ENCODE measurements around the gene ABHD8.

ABHD8 gene

DNA sequence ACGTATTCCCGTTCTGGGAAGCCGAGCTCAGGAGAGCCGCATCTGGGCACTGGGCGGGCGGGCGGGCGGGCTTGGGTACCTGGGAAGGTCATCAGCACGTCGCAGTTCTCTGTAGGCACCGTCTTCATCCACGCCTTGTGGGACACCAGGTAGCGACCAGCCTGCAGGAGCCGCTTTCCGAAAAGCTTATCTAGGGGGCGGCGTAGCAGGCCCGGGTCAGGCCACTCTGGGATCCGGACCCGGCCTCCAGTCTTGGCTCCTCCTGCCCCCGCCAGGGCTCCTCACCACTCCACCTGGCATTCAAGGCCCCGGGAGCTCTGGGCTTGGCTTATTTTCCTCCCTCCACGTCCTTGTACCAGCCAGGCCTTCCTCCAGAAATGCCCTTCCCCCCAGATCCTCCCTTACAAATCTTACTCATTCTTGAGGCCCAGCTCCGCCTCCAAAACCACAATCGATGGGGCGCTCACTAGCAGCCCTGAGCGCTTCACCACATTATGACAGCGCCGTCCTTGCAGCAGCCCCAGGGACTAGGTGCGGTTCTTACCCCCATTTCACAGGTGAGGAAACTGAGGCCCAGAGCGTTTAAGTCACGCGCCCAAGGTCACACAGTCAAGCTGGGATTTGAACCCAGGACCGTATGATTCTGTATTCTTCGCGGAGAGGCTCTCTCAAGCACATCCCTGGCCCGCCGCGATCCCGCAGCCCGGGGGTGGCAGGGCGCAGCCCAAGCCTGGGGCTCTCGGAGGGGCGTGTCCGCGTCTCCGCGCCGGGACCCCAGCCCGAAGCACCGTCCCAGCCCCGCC, 30.6 kb upstream of the ABHD8 start:
- peak overlapping the region; percentile 98 for H3K27ac ChIP-seq

DNA sequence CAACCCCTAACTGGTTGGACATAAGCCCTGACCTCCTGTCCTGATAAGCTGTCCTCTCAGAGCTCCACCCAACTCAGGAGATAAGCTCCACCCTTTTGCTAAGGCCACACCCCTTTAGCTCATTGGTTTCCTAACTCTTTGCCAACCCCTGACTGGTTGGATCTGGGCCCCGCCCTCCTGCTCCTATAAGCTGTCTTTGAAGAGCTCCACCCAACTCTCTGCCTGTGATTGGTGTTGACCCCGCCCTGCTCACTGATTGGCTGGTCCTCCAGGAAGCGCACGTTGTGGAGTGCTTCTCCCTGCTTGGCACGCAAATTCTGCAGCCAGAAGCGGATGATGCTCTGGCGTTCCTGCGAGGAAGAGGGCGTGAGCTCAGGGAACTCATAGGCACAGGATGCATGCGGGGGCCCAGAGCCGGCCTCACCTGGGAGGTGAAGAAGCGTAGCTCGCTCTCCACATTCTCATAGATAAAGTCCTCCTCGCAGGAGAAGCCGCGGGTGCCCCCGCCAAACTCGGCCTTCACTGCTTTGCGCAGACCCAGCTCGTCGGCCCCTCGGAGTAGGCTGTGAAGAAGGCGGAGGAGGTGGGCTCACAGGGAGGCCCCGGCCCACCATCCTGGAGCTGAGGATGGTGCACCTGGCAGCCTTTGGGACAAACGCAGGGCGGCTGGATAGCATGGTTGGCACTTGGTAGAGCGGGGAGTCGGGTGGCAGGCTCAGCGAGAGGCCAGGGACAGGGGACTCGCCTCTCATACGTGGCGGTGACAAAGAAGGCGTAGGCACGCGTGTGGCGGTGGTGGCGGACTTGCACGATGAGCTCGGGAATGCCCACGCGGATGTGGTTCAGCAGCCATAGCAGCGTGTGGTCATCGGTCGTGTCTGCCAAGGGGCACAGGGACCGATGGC, 29.7 kb upstream of the ABHD8 start:
- H3K27ac ChIP-seq, result peak overlapping the region; percentile 98
- DNase-seq (ENCODE audit: low spot score), result peak; percentile 43
- TF ChIP-seq, protein P1, sequence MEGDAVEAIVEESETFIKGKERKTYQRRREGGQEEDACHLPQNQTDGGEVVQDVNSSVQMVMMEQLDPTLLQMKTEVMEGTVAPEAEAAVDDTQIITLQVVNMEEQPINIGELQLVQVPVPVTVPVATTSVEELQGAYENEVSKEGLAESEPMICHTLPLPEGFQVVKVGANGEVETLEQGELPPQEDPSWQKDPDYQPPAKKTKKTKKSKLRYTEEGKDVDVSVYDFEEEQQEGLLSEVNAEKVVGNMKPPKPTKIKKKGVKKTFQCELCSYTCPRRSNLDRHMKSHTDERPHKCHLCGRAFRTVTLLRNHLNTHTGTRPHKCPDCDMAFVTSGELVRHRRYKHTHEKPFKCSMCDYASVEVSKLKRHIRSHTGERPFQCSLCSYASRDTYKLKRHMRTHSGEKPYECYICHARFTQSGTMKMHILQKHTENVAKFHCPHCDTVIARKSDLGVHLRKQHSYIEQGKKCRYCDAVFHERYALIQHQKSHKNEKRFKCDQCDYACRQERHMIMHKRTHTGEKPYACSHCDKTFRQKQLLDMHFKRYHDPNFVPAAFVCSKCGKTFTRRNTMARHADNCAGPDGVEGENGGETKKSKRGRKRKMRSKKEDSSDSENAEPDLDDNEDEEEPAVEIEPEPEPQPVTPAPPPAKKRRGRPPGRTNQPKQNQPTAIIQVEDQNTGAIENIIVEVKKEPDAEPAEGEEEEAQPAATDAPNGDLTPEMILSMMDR (conservative IDR thresholded peaks at IDR 0.05; ENCODE audit: low read depth), result no peak
- ChIA-PET POLR2A (ENCODE audit: low non-redundant PET) (interaction anchor here (0.6 kb wide), 1 partner anchor 12 kb away, joined by 3 read pairs; no protein-coding TSS in a partner anchor), CTCF (interaction anchor here (0.8 to 2.2 kb wide), 5 partner anchors 28 to 53 kb away, joined by 3 to 8 read pairs (median 4); partner anchors contain the start of genes ABHD8 and MRPL34)

More for the DNA sequence above, 30.6 kb upstream of the ABHD8 start:
- peak; percentile 73 for DNase-seq (ENCODE audit: low spot score)
- TF ChIP-seq, protein P1 (conservative IDR thresholded peaks at IDR 0.05; ENCODE audit: low read depth), result no peak
- ChIA-PET CTCF (interaction anchor here (0.6 to 2.2 kb wide), 5 partner anchors 31 to 147 kb away, joined by 3 to 8 read pairs (median 4); partner anchors contain the start of gene ABHD8), POLR2A (ENCODE audit: low non-redundant PET) (no interaction called here)

DNA sequence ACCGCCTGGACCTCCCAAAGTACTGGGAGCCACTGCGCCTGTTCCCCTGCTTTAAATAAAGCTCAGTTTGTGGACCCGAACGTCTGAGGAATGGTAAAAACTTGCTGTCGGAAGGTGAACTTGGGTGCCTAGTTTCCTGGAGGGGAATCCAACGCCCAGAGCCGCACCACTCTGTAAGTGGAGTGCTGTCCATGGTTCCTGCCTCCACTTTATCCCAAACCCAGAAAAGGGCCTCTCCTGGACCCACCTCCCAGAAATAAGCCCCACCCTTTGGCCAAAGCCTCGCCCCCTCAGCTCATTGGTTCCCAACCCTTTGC, 29.1 kb upstream of the ABHD8 start:
- CTCF ChIA-PET, result interaction anchor here (1.2 kb wide), 1 partner anchor 27 kb away, joined by 3 read pairs; the partner anchor contains the start of gene MRPL34
- DNase-seq (ENCODE audit: low spot score), result no peak
- TF ChIP-seq, protein P1 (conservative IDR thresholded peaks at IDR 0.05; ENCODE audit: low read depth), result no peak
- peak overlapping the region; percentile 98 for H3K27ac ChIP-seq
- POLR2A ChIA-PET (ENCODE audit: low non-redundant PET), result interaction anchor here (0.6 kb wide), 1 partner anchor 13 kb away, joined by 3 read pairs; no protein-coding TSS in a partner anchor

DNA sequence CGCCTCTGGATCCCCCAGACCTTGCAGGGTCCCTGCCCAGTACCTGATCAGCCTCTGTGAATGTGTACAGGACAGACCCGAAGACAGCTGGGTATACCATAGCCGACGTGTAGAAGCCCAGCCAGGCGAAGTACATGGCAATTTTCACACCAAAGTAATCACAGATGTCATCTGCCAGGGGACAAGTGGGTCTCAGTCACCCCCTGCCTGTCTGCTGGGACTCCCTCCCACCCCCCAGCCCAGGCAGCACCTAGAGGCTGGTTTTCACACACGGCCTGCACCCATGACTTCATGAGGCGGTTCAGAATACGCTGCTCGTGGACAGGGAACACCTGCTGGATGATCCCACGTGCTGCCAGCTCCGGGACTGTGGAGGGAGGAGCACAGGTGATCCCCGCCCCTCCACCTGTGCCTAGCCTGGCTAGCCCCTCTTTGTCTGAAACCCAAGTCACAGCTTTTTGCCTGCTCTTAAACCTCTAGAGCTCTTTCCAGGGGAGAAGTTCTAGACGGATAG, 27.9 kb upstream of the ABHD8 start:
- TF ChIP-seq, protein P1 (conservative IDR thresholded peaks at IDR 0.05; ENCODE audit: low read depth), result no peak
- peak overlapping the region; percentile 20 for H3K27ac ChIP-seq
- DNase-seq (ENCODE audit: low spot score), result no peak
- ChIA-PET POLR2A (ENCODE audit: low non-redundant PET) (no interaction called here), CTCF (interaction anchor here (0.5 to 0.7 kb wide), 2 partner anchors 59 to 194 kb away, joined by 3 read pairs; no protein-coding TSS in a partner anchor)

DNA sequence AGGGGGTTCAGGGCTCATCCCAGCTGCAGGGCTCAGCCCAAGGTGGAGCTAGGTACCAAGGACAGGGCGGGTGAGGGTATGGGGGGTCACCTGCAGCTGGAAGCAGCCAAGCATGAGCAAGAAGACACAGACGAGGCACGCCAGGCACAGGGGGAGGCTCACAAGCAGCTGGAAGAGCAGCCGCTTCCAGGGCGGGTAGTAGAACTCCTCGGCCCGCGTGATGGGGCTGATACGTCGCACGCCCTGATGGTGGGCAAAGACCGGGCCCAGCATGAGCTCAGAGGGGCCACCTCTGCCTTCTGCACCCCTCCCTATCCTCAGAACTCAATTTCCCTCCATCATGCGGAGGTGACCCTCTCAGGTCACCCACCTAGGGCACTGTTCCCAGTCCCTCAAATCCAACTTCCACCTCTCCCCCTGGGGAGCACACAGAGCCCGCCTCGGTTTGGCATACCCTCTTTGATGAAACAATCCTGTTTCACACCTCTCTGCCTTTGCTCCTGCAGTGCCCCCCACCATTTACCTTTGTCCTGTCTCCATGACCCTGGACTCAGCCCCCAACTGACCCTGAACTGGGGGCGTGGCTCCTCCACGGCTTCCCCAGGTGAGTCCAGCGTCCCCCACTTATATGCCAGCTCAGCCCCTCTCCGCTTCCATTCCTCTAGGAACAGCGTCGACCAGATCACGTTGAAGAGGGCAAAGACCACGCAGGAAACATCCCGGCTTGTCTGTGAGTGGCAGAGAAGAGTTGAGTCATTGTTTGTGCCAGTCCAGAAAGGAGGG, 27.2 kb upstream of the ABHD8 start:
- CTCF ChIA-PET, result interaction anchor here (0.6 to 0.7 kb wide), 2 partner anchors 11 to 232 kb away, joined by 3 to 4 read pairs; no protein-coding TSS in a partner anchor
- TF ChIP-seq, protein P1 (conservative IDR thresholded peaks at IDR 0.05; ENCODE audit: low read depth), result no peak
- peak overlapping the region; percentile 20 for H3K27ac ChIP-seq
- POLR2A ChIA-PET (ENCODE audit: low non-redundant PET), result no interaction called here
- no peak for DNase-seq (ENCODE audit: low spot score)

All from RWPE1 (cell line).